Progenitor cell of endocrine pancreas (in vitro differentiated cells): ENCODE measurements around the gene CAPN11. TPM values are rescaled to one million over a fixed set of nuclear protein-coding genes. Genes with fewer than 3 reads are reported as not detected.

Source experiments
- DNase-seq: peaks from one replicate; pipeline ENCODE4 v3.0.0; 2021; ENCODE audit warnings: low spot score; ENCODE audit not compliant: unreplicated experiment
- H3K27ac Mint-ChIP-seq: 2 replicates; pipeline ENCODE4 v1.8.0; 2021; ENCODE audit warnings: mild to moderate bottlenecking, moderate library complexity, mixed read lengths
- H3K27me3 Mint-ChIP-seq: 2 replicates; pipeline ENCODE4 v1.8.0; 2021; ENCODE audit warnings: mixed read lengths
- H3K36me3 Mint-ChIP-seq: 2 replicates; pipeline ENCODE4 v1.8.0; 2022; ENCODE audit warnings: mixed read lengths; ENCODE audit not compliant: insufficient read depth
- H3K4me1 Mint-ChIP-seq: 2 replicates; pipeline ENCODE4 v1.8.0; 2021; ENCODE audit warnings: low read depth, mixed read lengths
- H3K4me3 Mint-ChIP-seq: 2 replicates; pipeline ENCODE4 v1.8.0; 2021; ENCODE audit warnings: low read depth, mild to moderate bottlenecking, moderate library complexity, mixed read lengths
- H3K9me3 Mint-ChIP-seq: 2 replicates; pipeline ENCODE4 v1.8.0; 2021; ENCODE audit warnings: low read depth, mixed read lengths
- total RNA-seq: library from RNA; stranded (reverse); gene quantifications from 2 replicates; pipeline ENCODE4 v1.2.1, GENCODE V29; 2021
- TF ChIP-seq, protein P1 (sequence below): fragments of 200-600 bp; sonication (generic); IDR thresholded peaks from one replicate; pipeline ENCODE4 v1.5.0; 2021; ENCODE audit warnings: antibody characterized with exemption, mild to moderate bottlenecking; ENCODE audit not compliant: unreplicated experiment

CAPN11 gene
- total RNA-seq, 1 donor from 2014 or later: not detected

DNA sequence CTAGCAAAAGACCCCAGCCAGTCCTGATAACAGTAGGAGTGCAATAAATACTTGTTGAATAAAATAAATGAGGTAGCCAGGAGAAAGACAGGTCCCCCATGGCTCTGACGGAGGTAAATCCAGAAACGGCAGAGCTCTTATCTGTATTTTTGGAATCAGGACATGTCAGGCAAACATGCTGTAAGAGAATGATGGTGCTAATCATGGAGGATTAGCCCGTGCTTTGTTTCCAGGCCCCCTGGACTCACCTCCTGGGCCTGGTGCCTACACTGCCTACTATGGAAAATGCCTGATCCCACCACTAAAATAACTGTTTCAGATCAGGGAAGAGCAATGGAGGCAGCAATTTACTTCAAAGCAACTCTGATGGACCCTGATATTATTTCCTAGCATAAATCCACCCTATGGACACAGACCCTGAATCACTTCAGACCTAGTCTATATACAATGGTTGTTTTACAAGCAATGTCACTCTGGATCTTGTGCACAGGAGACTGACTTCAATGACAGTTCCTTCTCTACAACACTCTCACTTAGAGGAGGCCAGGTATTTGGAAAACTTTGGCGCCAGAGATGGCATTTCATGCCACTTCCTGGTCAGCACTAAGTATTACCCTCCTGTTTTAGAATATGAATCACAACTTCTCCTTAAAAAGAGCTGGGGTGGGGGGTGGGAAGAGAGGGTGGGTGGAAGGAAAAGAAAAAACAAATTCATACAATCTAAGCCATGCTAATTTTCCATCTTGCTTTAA, 37.8 kb upstream of the CAPN11 start:
- peaks cover 56% of the 10 kb centered on the region for H3K4me1 Mint-ChIP-seq
- no peak for DNase-seq
- peak overlapping the region; percentile 84 for H3K27ac Mint-ChIP-seq
- no peaks in the 10 kb centered on the region for H3K9me3 Mint-ChIP-seq
- peaks cover 5% of the 10 kb centered on the region for H3K36me3 Mint-ChIP-seq
- H3K27me3 Mint-ChIP-seq: no peaks in the 10 kb centered on the region
- TF ChIP-seq, protein P1, sequence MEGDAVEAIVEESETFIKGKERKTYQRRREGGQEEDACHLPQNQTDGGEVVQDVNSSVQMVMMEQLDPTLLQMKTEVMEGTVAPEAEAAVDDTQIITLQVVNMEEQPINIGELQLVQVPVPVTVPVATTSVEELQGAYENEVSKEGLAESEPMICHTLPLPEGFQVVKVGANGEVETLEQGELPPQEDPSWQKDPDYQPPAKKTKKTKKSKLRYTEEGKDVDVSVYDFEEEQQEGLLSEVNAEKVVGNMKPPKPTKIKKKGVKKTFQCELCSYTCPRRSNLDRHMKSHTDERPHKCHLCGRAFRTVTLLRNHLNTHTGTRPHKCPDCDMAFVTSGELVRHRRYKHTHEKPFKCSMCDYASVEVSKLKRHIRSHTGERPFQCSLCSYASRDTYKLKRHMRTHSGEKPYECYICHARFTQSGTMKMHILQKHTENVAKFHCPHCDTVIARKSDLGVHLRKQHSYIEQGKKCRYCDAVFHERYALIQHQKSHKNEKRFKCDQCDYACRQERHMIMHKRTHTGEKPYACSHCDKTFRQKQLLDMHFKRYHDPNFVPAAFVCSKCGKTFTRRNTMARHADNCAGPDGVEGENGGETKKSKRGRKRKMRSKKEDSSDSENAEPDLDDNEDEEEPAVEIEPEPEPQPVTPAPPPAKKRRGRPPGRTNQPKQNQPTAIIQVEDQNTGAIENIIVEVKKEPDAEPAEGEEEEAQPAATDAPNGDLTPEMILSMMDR: no peak
- no peak overlapping the region for H3K4me3 Mint-ChIP-seq

DNA sequence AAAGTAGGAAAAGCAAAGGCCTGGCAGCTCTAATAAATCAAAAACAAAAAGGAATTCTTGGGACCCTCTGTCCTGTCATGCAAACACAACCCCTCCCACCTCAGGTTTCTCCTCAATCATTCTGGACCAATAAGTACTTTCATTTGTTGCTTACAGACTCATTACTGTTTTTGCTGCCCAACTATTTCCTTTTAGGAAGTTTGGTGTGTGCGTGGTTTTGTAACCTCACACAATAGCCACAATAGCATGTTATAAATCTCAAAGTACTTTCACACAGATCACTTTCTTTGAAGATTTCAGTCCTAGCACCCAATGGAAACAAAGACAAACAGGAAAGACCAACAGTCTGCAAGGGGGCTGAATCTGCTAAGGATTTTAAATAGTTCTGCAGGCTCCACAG, 35.8 kb upstream of the CAPN11 start:
- Mint-ChIP-seq H3K27me3 (no peaks in the 10 kb centered on the region), H3K9me3 (no peaks in the 10 kb centered on the region), H3K4me1 (peaks cover 53% of the 10 kb centered on the region), H3K4me3 (no peak overlapping the region), H3K36me3 (peaks cover 4% of the 10 kb centered on the region), H3K27ac (peak overlapping the region; percentile 73)
- no peak for DNase-seq
- TF ChIP-seq, protein P1: no peak

DNA sequence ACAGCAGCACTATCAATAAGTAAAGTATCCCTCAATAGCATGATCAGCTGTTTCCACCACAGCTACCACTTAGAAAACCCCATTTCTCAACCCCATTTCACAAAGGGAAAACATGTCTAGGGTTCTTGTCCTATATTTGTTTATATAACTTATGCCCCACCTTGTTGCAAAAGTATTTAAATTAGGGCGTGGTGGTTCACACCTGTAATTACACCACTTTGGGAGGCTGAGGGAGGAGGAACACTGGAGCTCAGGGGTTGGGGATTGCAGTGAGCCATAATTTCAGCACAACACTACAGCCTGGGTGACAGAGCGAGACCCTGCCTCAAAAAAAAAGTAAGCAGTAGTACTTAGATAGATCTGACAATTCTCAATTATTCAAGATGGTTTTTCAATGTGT, 35.1 kb upstream of the CAPN11 start:
- TF ChIP-seq, protein P1: no peak
- no peaks in the 10 kb centered on the region for H3K9me3 Mint-ChIP-seq
- peaks cover 53% of the 10 kb centered on the region for H3K4me1 Mint-ChIP-seq
- H3K27ac Mint-ChIP-seq: no peak overlapping the region
- no peak overlapping the region for H3K4me3 Mint-ChIP-seq
- H3K36me3 Mint-ChIP-seq: peaks cover 4% of the 10 kb centered on the region
- no peaks in the 10 kb centered on the region for H3K27me3 Mint-ChIP-seq
- no peak for DNase-seq

DNA sequence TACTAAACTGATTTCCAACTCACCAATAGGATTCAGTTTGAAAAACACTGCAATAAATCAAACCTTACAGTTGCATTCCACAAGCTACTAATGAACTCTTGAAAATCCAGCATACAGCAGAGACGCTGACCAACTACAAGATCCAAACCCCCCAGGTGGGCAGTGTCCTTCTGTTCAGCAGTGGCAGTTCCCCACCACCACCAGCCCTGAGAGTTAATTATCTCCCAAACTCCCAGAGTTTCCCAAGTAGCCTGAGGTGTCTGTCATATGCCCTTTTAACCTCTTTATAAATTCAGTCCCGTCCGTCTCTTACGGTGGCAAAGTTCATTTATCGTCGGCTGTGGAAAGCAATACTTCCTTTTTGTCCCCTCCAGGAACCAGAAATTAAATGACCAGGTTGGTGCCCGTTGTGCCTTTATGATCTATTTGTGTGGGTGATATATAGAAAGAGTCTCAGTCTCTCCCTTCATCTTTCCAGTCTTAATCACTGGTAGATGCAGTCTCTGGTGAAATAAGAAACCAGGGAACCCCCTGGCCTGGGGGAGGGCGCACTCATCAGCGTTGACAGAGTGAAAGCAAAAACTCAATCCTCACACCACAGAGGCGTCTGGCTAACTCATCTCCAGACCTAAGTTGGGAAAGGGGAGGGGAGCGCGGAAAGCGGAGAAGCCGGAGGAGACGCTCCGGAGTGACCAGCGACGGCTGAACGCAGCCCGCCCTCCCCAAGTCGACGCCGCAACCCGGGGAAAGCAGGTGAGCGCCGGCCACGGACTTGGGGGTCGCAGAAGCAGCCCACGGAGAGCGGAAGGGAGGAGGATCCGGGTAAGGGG, 32.1 kb upstream of the CAPN11 start:
- Mint-ChIP-seq H3K4me1 (peaks cover 38% of the 10 kb centered on the region), H3K4me3 (peak overlapping the region; percentile 98), H3K27me3 (no peaks in the 10 kb centered on the region), H3K9me3 (no peaks in the 10 kb centered on the region), H3K27ac (peak overlapping the region; percentile 95), H3K36me3 (peaks cover 4% of the 10 kb centered on the region)
- peak; percentile 30 for DNase-seq
- TF ChIP-seq, protein P1: no peak

DNA sequence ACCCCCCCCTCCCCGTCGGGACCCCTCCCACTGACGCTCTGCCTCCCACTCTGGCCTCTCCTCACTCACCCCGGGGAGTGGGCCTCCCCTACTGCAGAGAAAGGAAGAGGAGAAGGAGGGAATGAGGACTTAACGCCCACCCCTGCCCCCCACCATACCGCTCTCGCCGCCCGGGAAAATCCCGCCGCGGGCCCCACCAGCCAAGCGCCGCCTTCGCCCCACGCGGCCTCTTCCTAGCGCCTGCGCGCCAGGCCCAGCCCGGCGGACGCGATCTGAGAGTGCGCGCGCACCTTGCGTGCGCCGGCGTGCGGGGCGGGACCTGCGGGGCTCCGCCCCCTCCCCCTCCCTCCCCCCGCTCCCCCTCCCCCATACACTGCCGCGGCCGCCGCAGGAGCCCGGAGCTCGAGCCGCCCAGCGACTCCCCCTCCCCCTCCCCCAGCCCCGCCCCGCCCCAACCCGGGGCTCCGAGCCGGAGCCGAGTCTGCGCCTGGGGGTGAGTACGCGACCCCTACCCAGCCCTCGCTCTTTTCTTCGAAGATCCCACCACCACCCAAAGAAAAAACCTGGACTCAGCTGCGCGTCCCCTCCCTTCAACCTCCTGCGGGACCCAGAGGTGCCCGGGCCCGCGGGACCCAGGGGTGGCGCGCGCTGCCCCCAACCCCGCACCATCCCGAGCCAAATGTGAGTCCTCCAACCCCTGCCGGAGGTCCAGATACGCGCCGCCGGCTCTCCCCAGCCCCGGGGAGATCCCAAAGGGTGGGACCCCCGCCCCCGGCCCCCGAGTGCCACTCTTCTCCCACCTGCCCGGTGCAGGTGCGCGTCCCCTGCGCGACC, 31.2 kb upstream of the CAPN11 start, which contains the start of the genes MRPL14 and TMEM63B:
TSS of gene MRPL14 (minus strand) at position 267 of the 834 bp plus-strand sequence. CDS start 10,841 bp downstream, outside the sequence.
TSS of gene TMEM63B (plus strand) at position 369 of the 834 bp plus-strand sequence. CDS start 7,031 bp downstream, outside the sequence.
- Mint-ChIP-seq H3K4me1 (peaks cover 40% of the 10 kb centered on the region), H3K9me3 (no peaks in the 10 kb centered on the region), H3K27me3 (no peaks in the 10 kb centered on the region), H3K27ac (peak within 1 kb of the TSS; percentile 95), H3K4me3 (peak within 1 kb of the TSS; percentile 98), H3K36me3 (peaks cover 5% of the 10 kb centered on the region)
- peak; percentile 81 for DNase-seq
- TF ChIP-seq, protein P1: no peak
